ENCODE data around the gene BCL2L2.

The BCL2L2 gene

GRCh38 chr14:23302290-23303225 is 4.1 kb upstream of the BCL2L2 start, which contains the start of gene PPP1R3E:
TSS of gene PPP1R3E (minus strand) at chr14:23302859. CDS start at chr14:23302576, 283 bp downstream.
- peak; percentile 80 for DNase-seq (ENCODE audit: low read depth)

GRCh38 chr14:23307146-23307530 is 505 bp downstream of the BCL2L2 start:
- H3K4me3 ChIP-seq (ENCODE audit: low read depth, low read length): peak overlapping the region; percentile 92
- DNase-seq (ENCODE audit: low read depth): peak; percentile 16
- no peak for TF ChIP-seq MYC (IDR thresholded peaks at IDR 0.05; ENCODE audit: low read depth, low read length)

More at GRCh38 chr14:23302290-23303225, 4.1 kb upstream of the BCL2L2 start, which contains the start of gene PPP1R3E:
- TF ChIP-seq MYC (IDR thresholded peaks at IDR 0.05; ENCODE audit: low read depth, low read length): no peak; the same call in 1 of the 2 replicates
- peak; percentile 78 for TF ChIP-seq POLR2A (IDR thresholded peaks at IDR 0.05; ENCODE audit: extremely low read depth, insufficient read length)
- peak; percentile 49 for TF ChIP-seq MAX (IDR thresholded peaks at IDR 0.05; ENCODE audit: low read depth, low read length)
- H3K4me3 ChIP-seq (ENCODE audit: low read depth, low read length): peak within 1 kb of the TSS; percentile 77

- DNase-seq (ENCODE audit: low read depth): no peak
- H3K4me3 ChIP-seq (ENCODE audit: low read depth, low read length): peak overlapping the region; percentile 92
- no peak for TF ChIP-seq MAX (IDR thresholded peaks at IDR 0.05; ENCODE audit: low read depth, low read length)
- no peak for TF ChIP-seq CTCF (IDR thresholded peaks at IDR 0.05; ENCODE audit: low read depth, low read length)
- TF ChIP-seq MYC (IDR thresholded peaks at IDR 0.05; ENCODE audit: low read depth, low read length): no peak
- TF ChIP-seq POLR2A (IDR thresholded peaks at IDR 0.05; ENCODE audit: extremely low read depth, insufficient read length): no peak
These were observed 1.3 kb downstream of the BCL2L2 start for GRCh38 chr14:23307687-23308644.

GRCh38 chr14:23308721-23309445 is 2.2 kb downstream of the BCL2L2 start:
- no peak for TF ChIP-seq CTCF (IDR thresholded peaks at IDR 0.05; ENCODE audit: low read depth, low read length)
- TF ChIP-seq MAX (IDR thresholded peaks at IDR 0.05; ENCODE audit: low read depth, low read length): no peak
- no peak for TF ChIP-seq POLR2A (IDR thresholded peaks at IDR 0.05; ENCODE audit: extremely low read depth, insufficient read length)
- no peak for TF ChIP-seq MYC (IDR thresholded peaks at IDR 0.05; ENCODE audit: low read depth, low read length)
- no peak for DNase-seq (ENCODE audit: low read depth)
- no peak overlapping the region for H3K4me3 ChIP-seq (ENCODE audit: low read depth, low read length)

GRCh38 chr14:23310546-23310945 is 3.9 kb downstream of the BCL2L2 start:
- H3K4me3 ChIP-seq (ENCODE audit: low read depth, low read length): no peak overlapping the region
- no peak for DNase-seq (ENCODE audit: low read depth)
- TF ChIP-seq MAX (IDR thresholded peaks at IDR 0.05; ENCODE audit: low read depth, low read length) (no peak), POLR2A (IDR thresholded peaks at IDR 0.05; ENCODE audit: extremely low read depth, insufficient read length) (no peak), MYC (IDR thresholded peaks at IDR 0.05; ENCODE audit: low read depth, low read length) (no peak), CTCF (IDR thresholded peaks at IDR 0.05; ENCODE audit: low read depth, low read length) (no peak)

GRCh38 chr14:23316300-23316699 is 9.7 kb downstream of the BCL2L2 start:
- no peak for DNase-seq (ENCODE audit: low read depth)
- no peak overlapping the region for H3K4me3 ChIP-seq (ENCODE audit: low read depth, low read length)
- no peak for TF ChIP-seq POLR2A (IDR thresholded peaks at IDR 0.05; ENCODE audit: extremely low read depth, insufficient read length)
- TF ChIP-seq MYC (IDR thresholded peaks at IDR 0.05; ENCODE audit: low read depth, low read length): no peak
- TF ChIP-seq CTCF (IDR thresholded peaks at IDR 0.05; ENCODE audit: low read depth, low read length): no peak
- no peak for TF ChIP-seq MAX (IDR thresholded peaks at IDR 0.05; ENCODE audit: low read depth, low read length)

Data from NB4 (cell line).